Glomerular visceral epithelial cell (primary cell): ENCODE results near the gene NECTIN3.

Experiments
- DNase-seq: peaks from one replicate; pipeline ENCODE4 v3.0.0-alpha.2; 2016; ENCODE audit errors: extremely low spot score

The NECTIN3 gene

GRCh38 chr3:111200027-111200426 is 128.4 kb downstream of the NECTIN3 start:
- DNase-seq: no peak

DNA sequence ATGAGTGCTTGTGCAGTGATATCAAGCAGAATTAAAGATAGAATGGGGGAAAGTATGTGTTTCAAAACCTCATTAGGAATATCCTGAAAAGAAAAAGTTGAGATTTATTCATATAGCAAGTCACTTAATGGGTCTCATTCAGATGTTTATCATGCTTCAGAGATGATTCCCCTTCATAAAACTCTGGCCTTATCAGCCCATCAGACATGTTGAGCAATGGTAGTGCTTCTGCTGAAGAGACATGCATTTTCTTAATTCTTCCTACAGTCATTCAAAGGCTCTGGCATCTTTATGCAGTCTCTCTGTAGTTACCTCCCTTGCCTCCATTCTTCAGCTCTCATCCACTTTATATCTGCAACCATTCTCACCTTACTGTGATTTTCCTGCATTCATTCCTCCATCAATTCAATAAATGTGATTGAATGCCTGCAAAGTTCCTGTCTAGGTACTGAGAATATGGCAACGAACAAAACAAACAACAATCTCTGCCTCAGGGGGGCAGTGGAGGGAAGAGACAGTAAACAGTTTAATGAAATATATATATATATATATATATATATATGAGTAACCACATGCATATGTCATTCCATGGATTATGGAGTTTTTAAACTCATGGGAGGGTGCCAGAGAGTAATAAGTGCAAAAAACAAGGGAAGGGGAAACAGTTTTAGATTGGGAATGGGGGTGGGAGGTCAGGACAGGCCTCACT is 138.5 kb downstream of the NECTIN3 start:
- no peak for DNase-seq

DNA sequence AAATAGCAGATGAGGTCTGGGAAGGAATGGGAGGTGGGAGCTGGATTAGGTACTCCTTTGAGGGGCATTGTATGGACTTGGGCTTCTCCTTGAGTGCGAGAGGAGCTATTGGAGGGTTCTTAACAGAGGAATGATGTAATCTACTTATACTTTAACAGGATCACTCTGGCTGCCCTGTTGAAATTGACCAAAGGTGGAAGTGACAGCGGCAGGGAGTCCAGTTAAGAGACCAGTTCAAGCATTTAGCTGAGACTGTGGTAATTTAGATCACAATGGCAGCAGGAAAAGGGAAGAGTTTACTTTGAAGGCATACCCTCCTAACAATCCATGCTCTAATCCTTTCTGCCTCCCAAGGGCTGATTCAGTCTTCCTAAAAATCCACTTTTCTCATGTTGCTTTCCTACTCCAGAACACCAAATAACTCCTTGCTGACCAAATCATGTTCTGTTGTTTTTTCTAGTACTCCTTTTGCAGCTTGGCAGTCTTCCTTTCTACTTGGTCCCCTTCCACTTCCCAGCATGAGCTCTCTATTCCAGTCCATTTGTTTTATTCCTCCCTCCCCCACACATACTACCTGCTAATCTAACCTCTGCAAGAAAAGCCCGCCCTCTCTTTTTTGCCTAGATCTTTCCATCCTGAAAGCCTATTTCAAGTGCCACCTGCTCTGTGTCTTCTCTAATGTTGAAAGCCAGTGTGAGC is 139.4 kb downstream of the NECTIN3 start:
- DNase-seq: no peak

GRCh38 chr3:111212511-111212910 is 140.9 kb downstream of the NECTIN3 start:
- no peak for DNase-seq

- DNase-seq: no peak
Observed at GRCh38 chr3:111215481-111215880, 143.9 kb downstream of the NECTIN3 start.

- DNase-seq: no peak
Observed at GRCh38 chr3:111218615-111219014, 147.0 kb downstream of the NECTIN3 start.

GRCh38 chr3:111227216-111227615 is 155.6 kb downstream of the NECTIN3 start:
- DNase-seq: peak; percentile 53

DNA sequence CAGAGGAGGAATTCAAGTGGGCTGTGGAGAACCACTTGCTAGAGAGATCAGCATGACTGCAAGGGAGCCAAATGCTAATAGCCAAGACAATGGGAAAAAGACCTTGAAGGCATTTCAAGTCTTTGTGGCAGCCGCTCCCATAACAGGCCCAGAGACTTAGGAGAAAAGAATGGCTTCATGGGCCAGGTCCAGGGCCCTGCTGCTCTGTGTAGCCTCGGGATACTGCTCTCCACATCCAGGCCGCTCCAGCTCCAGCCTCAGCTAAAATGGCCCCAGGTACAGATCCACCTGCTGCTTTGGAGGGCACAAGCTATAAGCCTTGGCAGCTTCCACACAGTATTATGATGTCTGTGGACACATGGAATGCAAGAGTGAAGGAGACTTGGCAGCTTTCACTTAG is 157.7 kb downstream of the NECTIN3 start:
- DNase-seq: no peak

DNA sequence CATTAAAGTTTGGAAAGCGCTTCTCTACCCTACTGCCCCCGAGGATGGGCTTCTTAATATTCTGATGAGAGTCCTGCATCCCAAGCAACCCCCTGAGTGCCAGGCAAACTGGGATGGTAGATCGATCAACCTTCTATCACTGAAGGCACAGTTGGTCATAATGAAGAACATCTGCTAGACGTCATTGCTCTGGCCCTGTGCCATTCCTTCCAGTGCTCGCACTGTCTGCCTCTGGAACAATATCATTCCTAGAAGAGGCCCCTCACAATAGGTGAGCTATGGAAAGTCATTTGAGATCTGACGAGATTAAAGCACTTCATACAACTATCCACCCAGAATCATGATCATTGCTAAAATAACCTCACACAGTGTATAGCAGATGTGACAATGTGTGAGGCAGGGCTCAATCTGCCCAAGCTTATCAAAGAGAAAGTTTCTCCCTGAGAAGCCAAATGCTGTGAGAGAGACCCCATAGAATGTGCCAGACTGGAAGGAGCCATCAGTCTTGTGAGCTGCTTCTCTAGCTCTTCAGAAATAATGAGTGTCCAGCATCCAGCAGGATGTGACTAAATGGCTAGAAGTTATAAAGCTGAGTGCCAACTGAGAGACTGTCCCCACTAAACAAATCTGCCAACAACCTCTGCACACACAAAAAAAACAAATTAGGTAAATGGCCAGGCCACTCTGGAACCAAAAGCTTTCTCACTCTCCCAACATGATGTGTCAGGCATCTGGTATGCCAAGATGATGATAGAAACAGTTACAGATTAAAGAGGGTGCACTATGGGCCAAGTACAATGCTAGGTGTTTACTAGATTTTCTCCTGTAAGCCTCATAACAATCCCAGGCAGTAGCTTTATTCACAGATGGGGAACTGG is 165.5 kb downstream of the NECTIN3 start:
- DNase-seq: peak; percentile 51

DNA sequence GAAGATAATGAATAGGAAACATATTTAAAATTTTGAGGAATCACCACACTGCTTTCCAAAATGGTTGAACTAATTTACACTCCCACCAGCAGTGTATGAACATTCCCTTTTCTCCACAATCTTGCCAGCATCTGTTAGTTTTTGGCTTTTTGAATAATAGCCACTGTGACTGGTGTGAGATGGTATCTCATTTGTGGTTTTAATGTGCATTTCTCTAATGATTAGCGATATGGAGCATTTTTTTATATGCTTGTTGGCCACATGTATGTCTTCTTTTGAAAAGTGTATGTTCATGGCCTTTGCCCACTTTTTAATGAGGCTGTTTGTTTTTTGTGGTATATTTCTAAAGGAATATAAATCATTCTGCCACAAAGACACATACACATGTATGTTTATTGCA is 166.3 kb downstream of the NECTIN3 start:
- DNase-seq: peak; percentile 2

GRCh38 chr3:111238885-111239284 is 167.3 kb downstream of the NECTIN3 start:
- DNase-seq: no peak

- DNase-seq: no peak
Observed at GRCh38 chr3:111241960-111242359, 170.3 kb downstream of the NECTIN3 start.
